GOT3 (cell line): ENCODE results near the gene C12orf75.
"Not testable (repeated sequence)": the region's sequence is repeated elsewhere in the genome, so short reads cannot be mapped to it uniquely, and the experiment has no call there.

ENCODE experiments used
- DNase-seq: peaks from one replicate; lab custom pipeline; 2025; ENCODE audit warnings: mixed read lengths; lab: John Stamatoyannopoulos, UW

C12orf75 gene

DNA sequence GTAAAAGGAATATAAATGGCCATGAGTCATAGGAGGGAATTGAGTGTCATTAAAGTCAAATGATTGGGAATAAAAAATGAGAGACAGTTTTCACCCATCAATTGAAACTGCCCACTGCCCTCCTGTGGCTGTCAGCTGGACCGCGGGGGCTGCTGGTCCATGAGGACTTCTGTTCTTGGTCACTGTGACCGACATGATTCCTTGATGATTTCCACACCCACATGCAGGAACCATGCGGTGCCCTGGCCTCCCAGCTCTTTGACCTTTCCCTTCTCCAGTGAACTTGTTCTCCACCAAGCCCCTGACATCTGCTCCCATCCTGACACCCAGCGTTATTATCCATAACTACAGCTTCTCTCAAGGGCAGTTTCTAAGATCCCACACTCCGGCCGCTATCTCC is 48.4 kb downstream of the C12orf75 start:
- DNase-seq: no peak

DNA sequence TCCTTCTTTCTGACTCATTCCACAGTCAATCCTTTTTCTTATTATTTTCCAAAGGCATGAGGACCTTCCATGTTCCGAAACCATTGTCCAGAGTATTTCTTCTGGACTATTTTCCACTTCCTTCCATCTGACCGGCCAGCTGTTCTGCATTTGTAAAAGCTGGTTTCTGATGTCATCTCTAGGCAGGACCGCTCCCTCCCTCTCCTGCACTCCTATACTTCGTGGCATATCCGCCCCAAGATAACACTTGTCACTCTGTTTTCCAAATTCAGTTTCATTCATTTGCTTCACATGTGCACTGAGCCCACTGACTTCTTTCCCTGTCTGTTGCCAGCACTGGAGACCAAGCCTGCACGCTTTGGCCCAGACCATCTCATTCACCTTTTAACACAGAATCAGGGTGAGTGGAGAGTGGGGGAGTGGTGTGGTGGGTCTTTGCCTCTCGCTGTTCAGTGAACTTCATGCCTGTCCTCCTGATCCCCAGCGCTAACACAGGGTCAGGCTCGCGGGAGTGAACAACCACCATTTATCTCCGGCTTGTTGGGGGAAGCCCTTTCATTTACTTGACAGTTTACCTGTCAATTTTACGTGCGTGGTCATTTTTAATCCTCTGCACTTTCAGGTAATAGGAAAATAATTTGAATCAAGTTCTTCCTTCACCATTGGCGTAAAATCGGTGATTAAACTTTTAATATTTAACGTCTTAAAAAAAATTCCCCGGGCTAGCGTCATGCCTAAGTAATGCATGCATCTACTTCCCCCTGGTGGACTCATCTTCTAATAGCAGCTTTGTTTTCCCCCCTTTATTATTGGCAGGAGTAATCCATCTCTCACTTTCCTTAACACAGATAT is 52.5 kb downstream of the C12orf75 start:
- no peak for DNase-seq

DNA sequence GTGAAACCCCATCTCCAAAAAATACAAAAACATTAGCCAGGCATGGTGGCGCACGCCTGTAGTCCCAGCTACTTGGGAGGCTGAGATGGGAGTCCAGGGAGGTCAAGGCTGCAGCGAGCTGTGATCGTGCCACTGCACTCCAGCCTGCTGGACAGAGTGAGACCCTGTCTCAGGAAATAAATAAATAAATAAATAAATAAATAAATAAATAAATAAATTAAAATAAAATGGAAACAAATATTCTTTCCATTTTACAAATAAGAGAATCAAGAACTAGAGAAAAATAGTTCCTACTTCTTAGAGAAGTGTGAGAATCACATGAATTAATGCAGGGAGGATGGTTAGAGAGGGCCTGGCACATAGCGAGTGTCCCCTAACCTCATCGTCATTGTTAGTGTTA is 53.7 kb downstream of the C12orf75 start:
- no peak for DNase-seq

DNA sequence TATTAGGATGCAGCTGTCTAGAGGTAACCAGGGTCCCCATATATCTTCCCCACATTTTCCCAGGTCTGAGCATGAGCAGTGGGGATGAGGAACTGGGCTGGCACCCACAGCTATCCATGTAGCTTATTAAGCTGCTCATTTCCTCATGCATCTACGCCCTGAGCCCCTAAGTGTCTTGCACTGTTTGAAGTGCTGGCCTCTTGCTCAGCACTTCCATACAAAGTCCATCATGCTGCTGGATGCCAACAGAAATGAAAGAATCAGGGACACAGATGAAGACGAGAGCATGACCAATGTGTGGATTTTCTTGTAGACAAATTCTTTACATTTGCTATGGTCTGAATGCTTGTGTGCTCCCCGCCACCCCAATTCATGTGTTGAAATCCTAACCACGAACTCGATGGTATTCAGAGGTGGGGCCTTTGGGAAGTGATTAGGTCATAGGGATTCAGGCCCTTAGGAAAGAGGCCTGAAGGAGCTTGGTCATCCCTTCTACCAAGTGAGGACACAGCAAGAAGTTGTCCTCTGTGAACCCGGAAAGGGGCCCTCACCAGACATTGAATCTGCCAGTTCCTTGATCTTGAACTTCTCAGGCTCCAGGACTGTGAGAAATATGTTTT is 54.5 kb downstream of the C12orf75 start:
- no peak for DNase-seq

DNA sequence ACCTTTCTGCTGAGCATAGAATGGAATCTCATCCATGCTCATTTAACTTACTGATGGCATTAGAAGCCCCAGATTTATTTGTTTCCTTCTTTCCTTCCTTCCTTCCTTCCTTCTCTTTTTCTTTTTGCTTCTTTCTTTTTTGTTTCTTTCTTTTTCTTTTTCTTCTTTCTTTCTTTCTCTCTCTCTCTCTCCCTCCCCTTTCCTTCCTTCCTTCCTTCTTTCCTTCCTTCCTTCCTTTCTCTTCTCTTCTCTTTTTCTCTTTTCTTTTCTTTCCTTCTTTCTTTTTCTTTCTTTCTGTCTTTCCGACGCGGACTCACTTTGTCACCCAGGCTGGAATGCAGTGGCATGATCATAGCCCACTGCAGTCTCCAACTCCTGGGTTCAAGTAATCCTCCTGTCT is 55.9 kb downstream of the C12orf75 start:
- DNase-seq: no peak

DNA sequence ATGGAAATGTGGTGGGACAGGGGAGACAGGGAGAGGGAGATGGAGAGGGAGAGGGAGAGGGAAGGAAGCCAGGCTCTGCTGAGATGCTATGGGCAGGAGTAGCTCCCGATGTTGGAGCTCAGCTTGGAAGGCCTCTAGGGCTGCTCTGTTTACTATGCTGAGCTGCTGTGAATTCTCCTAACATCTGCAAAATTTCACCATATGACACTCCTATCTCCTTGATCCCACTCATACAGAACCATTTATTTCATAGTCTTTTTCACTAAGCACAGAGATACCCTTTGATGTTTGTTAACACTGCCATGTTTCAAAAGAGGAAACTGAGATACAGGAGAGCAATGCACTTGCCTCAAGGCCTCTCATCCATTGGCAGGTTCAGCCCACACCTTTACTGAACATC is 60.7 kb downstream of the C12orf75 start:
- no peak for DNase-seq

DNA sequence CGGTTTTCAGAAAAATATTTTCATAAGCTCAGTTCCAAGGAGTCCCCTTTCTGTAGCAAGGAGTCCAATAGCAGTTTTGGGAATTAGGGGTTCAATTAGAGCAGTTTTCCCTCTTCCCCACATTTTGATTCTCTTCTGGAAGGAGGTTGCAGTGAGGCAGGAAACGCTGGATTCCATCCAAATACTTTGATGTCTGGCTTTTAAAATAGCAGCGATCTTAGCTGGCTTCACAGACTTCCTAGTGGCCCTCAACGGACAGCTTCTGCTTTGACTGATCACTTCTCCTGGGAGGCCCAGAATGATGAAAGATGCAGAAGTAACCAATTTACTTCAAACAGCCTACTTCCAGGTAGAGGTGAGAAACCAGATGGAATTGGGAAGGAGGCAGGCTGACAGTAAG is 63.1 kb downstream of the C12orf75 start:
- DNase-seq: no peak

DNA sequence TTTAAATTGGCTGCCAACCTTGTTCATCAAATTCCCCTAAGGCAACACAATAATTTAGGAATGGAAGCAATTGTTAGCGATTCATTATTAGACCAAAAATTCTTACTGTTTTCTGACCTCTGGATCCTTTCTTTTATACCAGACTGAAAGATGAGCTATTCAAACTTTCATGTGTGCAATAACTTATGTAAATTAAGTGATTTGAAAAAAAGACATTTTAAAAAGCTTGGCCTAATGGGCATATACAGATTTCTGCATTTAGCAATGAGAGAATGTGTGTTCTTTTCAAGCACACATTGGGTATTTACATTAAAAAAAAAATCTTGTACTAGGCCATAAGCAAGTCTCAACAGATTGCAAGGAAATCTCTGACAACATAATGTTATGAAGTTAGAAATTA is 65.5 kb downstream of the C12orf75 start:
- DNase-seq: no peak

DNA sequence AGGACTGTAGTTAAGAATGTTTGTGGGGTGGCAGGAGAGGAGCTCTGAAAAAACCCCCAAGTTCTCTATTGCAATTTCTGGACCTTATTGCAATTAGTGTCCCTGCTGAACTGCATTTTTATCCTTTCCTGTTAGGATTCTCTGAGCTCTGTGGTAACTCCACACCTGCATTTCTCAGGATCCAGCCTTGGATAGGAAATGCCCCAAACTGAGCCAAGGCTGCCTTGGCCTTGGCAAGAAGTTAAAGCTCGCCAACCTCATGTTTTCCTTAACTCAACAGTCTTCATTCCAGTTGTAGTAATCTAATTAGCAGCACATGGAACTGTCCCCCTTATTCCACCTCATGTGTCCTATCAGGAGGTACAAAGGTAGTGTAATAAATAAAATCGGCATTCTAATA is 66.5 kb downstream of the C12orf75 start:
- DNase-seq: no peak

DNA sequence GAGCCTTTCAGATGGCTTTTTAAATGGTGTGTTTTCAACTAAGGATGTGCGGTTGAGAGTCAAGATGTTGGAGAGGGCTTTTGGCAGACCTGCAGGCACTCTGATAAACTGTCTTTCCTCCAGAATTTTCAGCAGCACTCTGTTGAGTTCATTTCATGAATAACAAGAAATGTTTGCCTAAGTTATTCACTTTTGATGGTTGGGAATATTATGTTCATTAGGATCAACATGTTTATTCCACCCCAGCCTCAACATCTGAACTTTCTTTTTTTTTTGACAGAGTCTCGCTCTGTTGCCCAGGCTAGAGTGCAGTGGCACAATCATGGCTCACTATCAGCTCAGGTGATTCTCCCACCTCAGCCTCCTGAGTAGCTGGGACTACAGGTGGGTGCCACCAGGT is 68.4 kb downstream of the C12orf75 start:
- DNase-seq: no peak

DNA sequence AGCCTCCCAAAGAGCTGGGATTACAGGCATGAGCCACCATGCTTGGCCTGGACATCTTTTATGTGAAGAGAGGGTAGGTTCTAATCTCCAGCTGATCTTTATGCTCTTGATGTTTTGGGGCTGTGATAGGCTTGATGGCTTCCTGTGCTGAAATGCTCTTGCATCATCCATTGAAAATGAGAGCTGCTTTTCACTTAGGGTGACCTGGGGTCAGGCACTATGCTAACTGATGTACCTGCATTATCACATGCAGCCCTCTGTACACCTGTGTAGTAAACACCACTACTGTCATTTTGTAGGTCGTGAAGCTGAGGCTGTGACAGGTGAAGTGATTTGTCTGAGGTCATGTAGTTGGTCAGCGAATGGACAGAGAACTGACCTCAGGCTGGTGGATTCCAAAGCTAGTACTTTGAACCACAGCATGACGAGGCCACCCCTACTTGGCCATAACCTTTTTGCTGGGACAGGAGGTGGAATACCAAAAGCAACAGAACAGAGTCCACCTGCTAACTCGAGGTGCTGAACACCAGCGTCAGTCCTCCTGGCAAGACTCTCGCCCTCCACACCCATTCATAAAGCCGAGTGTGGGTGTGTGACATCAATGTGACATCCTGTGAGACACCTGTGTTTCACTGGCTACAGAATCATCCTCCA is 69.1 kb downstream of the C12orf75 start:
- DNase-seq: no peak

DNA sequence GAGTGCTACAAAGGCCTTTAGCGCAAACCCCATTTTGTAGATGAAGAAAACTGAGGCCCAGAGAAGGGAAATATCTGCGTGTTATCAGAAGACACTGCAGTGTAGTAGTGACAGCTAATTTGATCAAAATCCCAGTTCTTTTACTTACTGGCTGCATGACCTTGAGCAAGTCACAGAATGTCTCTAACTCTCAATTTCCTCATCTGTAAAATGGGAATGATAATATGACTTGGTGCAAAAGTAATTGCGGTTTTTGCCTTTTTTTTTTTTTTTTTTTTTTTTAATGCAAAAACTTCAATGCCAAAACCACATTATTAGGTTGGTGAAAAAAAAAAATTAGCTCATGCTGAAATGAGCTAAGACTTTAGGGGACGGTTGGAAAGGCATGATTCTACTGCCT is 69.7 kb downstream of the C12orf75 start:
- DNase-seq: no peak

DNA sequence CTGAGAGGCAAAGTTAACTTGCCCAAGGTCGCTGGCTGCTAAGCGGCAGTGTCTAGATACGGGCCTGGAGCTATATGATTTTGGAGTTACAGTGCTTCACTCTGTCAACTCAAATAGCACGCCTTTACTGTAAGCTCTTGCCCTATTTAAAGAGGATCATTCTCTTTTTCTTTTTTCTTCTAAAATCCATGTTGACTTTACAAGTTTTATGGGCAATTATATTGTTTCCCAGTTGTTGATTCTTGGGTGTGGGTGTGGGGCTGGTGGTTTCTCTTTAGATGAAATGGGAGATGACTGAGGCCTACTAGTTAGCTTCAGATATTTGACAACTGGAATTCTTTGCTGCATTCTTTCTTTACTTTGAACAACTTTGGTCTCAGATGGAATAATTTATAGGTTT is 70.7 kb downstream of the C12orf75 start:
- no peak for DNase-seq

DNA sequence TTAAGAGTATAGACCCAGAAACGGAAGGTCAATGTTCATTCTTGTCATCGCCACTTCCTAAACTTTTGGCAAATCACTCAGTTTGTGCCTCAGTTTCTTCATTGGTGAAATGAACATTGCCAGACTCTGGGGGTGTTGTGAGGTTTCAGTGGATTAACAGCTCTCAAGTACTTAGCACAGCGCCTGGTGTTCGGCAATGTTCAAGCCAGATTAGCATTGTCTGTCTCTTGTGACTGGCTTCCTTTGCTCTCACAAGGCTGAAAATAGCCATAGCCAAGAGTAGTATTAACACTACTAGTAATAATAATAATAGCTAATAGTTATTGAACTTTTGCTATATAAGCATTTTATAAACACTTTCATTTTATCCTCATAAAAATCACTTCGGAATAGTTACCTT is 71.9 kb downstream of the C12orf75 start:
- no peak for DNase-seq

DNA sequence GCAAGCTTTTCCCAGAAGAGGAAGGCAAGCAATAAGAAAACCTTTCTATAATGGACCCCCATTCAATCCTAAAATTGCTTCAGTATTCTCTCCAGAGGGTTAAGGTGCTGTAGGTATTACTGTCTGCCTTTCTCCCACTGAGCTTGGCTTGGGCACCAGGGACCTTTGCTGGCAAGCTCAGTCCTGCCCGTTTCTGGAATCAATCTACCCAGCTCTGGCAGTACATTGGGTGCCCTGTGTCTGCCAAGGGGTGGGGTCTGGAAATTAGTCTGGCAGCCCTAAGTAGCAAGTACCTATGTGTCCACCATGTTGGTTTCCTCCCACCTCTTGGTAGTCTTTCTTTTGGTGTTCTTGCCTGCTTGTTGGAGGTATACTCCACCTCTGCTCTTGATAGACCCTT is 72.6 kb downstream of the C12orf75 start:
- DNase-seq: no peak

DNA sequence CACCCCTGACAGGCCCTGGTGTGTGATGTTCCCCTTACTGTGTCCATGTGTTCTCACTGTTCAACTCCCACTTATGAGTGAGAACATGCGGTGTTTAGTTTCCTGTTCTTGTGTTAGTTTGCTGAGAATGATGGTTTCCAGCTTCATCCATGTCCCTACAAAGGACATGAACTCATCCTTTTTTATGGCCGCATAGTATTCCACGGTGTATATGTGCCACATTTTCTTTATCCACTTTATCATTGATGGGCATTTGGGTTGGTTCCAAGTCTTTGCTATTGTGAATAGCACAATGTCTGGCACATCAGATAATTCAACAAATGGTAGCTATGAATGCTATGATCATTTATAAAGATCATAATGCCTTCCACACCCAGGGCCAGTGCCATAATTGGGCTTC is 73.6 kb downstream of the C12orf75 start:
- DNase-seq: not testable (repeated sequence)

DNA sequence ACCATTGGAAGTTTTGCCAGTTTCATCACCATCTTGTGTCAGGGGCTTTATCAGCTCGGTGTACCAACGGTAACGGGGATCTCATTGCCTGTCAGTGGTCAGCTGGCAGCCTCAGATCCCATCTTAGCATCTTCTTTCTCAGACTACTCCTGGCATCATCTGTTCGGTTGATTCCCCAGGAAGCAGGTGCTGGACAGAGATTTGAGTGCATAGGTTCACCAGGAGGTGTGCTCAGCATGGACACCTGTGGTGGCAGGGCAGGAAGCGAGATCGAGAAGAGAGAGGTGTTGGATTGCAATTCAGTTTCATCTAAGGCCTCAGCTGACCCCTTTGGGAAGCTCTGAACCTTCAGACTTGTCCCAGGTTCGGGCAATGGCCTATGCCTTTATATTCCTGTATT is 76.0 kb downstream of the C12orf75 start:
- no peak for DNase-seq

DNA sequence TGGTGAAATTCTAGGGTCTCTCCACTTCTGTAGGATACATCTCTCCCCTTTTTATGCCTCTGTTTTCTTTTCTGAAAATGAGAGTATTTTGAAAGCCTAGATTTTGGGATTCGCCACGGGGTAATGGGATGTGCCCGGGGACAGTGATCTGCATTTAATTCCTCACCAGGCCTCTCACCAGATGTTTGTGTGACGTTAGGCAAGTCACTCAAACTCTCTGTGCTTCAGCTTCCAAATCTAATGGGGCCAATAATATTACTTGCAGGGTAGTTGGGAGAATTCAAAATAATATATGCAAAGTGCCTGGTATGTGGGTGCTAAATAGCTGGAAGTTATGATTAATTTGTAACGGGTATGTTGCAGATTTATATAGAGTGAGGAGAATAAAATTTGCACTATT is 78.8 kb downstream of the C12orf75 start:
- DNase-seq: no peak

DNA sequence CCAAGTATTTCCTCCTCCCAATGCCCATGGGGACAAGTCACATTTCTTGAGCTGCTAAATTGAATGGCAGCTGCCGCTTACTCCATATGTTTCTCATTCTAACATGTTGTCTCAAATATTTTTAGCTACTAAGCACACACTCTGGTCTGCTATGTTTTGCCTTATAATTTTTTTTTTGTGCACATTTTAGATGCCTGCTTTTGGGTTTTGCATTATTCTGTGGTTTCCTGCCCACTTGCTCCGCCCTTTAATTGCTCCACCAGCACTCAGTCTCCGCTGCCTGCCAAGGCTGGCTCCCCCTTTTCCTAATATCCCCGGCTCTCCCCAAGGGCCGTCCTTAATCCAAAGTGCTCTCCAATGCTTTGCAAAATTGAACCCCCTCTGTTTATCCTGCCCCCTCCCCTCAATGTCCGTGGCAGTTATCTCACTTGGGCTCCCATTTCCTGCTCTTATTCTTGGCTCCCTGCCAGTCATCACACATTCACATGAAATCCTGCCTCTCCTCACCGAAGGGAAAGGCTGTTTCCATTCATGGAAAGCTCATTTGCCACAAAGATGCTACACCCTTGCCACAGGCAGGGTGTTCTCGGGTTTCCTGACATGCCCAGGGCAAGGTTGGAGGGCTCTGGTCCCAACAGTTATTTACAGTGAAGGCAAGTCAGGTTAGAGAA is 79.4 kb downstream of the C12orf75 start:
- no peak for DNase-seq

DNA sequence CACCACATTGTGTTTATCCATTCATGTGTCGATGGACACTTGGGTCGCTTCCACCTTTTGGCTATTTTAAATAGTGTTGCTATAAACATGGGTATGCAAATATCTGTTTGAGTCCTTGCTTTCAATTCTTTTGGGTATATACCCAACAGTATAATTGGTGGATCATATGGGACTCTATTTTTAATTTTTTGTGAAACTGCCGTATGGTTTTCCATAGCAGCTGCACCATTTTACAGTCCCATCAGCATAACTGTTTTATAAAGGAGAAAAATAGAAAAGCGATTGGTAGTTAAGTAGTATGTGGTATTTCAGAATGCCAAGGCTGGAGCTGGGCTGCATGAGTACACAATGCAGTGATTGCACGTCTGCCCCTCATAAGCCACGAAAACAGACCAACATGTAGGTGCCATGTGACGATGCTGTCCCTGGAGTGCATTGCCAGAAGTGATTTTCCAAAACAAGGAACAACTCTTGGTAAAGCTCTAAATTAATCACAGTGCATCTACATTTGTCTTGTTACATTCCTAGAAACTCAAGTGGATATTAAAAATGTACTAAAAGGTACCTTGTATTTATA is 83.5 kb downstream of the C12orf75 start:
- DNase-seq: no peak

DNA sequence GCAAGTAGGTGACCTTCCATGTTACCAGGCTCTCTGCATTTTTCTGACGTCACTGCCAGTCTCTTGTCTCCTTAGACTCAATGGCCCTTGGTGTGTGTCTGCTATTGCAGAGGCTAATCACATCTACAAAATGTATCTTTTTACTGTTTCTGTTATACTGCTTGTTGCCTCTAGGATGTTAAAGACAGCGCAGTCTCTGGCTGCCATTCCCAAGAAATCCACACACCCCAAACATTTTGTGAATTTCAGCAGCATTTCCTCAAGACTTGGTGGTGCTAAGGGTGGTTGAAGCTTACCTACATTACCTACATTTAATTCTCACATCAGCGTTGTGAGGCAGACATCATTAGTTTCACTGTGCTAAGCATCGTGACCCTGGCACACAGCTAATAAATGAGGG is 87.2 kb downstream of the C12orf75 start:
- DNase-seq: no peak

DNA sequence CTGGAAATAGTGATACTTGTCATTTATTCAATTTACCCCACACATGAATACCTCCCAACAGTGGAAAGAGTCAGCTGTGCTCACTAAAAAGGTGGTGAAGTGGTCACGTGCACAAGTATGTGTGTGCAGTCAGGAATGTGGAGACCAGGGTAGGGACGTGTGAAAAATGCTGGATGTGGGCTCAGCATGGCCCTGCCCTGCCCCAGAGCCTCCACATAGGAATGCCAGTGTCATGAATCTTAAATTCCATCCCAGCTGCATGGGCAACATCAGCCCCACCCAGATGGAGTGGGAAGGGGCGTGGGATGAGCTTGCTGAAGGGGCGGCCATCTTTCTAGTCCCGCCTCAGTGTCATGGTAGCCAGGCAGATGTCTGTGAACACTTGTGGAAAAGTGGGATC is 87.7 kb downstream of the C12orf75 start:
- no peak for DNase-seq
